Fibroblast of skin of scalp (primary cell): Measurements from ENCODE around the gene WNT5B.
A peak's percentile ranks its signal among the peaks of the same experiment; 100 is the strongest.
"Not testable (repeated sequence)": the region's sequence is repeated elsewhere in the genome, so short reads cannot be mapped to it uniquely, and the experiment has no call there.

Source experiments
- DNase-seq: peaks from one replicate; pipeline ENCODE4 v3.0.0-alpha.2; 2013

The WNT5B gene

DNA sequence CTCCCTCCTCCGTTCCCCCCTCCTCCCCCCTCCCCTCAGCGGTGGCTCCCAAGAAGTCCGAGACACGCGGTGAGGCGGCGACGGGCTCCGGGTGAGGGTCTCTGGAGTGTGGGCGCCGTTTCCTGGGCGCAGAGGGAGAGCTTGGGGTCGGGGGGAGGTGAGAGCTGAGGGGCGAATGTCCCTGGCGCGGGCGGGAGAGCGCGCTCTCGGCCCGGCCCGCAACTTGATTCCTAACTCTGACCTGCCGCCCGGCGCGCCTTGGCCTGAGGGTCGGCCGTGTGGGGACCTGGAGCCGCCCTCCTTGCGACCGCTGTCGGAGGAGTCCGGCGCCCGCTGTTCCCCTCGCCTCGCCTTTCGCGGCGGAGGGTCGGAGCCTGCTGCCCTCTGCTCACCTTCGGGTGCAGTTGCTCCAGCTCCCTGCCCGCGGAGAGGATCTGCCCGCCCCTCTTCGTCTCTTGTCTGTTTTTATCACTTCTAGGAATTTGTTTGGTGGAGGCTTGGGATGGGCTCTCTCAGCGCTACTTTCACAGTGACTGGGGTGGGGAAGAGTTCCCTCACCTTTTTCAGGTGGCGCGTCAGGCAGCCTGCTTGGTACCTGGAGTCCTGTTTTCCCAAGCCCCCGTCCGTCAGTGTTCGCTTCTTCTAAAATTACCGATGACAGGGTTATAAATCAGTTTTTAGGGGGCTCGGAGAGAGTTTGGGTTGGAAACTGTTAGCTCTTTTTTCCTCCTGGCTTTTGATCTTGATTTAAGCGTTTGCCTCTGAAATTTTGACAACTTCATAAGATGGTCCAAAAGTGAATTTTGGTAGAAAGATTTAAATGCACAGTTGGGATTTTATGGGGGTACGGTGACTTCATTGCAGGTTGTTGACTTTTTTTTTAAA, 62.3 kb downstream of the WNT5B start:
- DNase-seq = no peak

DNA sequence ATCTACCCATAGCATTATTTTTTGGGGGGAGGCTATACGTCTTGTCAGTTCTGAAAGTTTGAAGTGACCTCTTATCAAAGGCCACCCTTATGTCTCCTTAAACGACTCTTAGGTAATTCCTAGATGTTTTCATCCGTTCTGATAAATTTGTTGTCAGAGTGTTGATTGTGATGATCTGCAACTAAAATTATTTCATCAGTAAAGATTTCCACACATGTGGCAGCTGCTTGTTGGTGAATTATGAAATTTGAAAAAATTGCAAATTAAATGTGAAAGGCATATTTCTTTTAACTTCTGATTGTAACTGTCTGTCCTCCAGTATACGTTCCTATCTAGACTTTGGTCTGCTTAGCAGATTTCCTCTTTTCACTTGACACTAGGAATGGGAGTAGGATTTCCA, 63.2 kb downstream of the WNT5B start:
- no peak for DNase-seq

GRCh38 chr12:1692895-1693610, 64.0 kb downstream of the WNT5B start:
- DNase-seq = no peak

GRCh38 chr12:1695097-1695496, 66.1 kb downstream of the WNT5B start:
- not testable (repeated sequence) for DNase-seq

- peak; percentile 32 for DNase-seq
Observed at GRCh38 chr12:1695886-1696670, 67.0 kb downstream of the WNT5B start.

DNA sequence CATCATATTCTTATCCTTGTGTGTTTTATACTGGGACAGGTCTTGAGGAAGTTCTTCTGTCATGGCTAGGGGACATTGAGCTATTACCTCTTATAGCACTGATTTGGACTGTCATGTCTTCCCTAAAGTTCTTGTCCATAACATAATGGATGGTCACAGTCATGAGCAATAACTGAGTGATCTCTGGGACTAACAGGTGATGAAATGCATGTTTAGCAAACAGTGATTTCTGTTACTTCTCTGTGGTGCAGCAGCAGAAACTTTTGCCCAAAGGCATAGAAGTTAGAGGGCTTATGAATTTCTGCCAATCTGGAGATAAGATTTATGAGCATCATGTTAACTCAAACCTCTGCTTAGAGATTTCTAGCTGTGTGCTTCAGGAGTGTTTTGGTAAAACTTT, 67.8 kb downstream of the WNT5B start:
- no peak for DNase-seq
